ENCODE measurements around the gene MOV10L1. TPM values are rescaled to one million over a fixed set of nuclear protein-coding genes. Genes with fewer than 3 reads are reported as not detected.

MOV10L1 gene
- total and polyA plus RNA-seq, 5 donors from 2014 or later: not detected

GRCh38 chr22:50078246-50078645 lies 11.6 kb upstream of the MOV10L1 start:
- H3K9me3 Mint-ChIP-seq: no peaks in the 10 kb centered on the region
- Histone ChIP-seq H3K27me3 (ENCODE audit: control insufficient read depth, insufficient read depth, low read length) (no peaks in the 10 kb centered on the region), H3K36me3 (ENCODE audit: control insufficient read depth, insufficient read depth, low read length) (no peaks in the 10 kb centered on the region), H3K4me1 (ENCODE audit: control insufficient read depth, insufficient read depth, low read length, poor library complexity, severe bottlenecking) (no peaks in the 10 kb centered on the region), H3K27ac (ENCODE audit: insufficient read depth, low read length, poor library complexity, severe bottlenecking) (no peak overlapping the region), H3K9me3 (ENCODE audit: control insufficient read depth in 2 of 2, low read length in 2 of 2) (no peaks in the 10 kb centered on the region), H3K4me3 (ENCODE audit: low read depth, low read length) (no peak overlapping the region)
- H3K4me3 Mint-ChIP-seq: no peak overlapping the region
- ATAC-seq (ENCODE audit: low read depth in 2 of 2) (no peak), DNase-seq (no peak)
- peaks cover 13% of the 10 kb centered on the region for H3K27me3 Mint-ChIP-seq
- no peak overlapping the region for H3K27ac Mint-ChIP-seq
- no peaks in the 10 kb centered on the region for H3K36me3 Mint-ChIP-seq
- peaks cover 0 to 2% (median 0%) of the 10 kb centered on the region in 4 donors for H3K4me1 Mint-ChIP-seq

GRCh38 chr22:50078761-50079160 lies 11.0 kb upstream of the MOV10L1 start:
- H3K27ac Mint-ChIP-seq: no peak overlapping the region
- no peaks in the 10 kb centered on the region for H3K36me3 Mint-ChIP-seq
- no peak for ATAC-seq (ENCODE audit: low read depth in 2 of 2)
- no peaks in the 10 kb centered on the region for H3K4me1 ChIP-seq (ENCODE audit: control insufficient read depth, insufficient read depth, low read length, poor library complexity, severe bottlenecking)
- no peak overlapping the region for H3K4me3 ChIP-seq (ENCODE audit: low read depth, low read length)
- no peak for DNase-seq
- no peaks in the 10 kb centered on the region for H3K9me3 Mint-ChIP-seq
- H3K4me3 Mint-ChIP-seq: no peak overlapping the region
- no peaks in the 10 kb centered on the region for H3K36me3 ChIP-seq (ENCODE audit: control insufficient read depth, insufficient read depth, low read length)
- peaks cover 0 to 2% (median 0%) of the 10 kb centered on the region in 4 donors for H3K4me1 Mint-ChIP-seq
- H3K27me3 Mint-ChIP-seq: peaks cover 13% of the 10 kb centered on the region
- no peak overlapping the region for H3K27ac ChIP-seq (ENCODE audit: insufficient read depth, low read length, poor library complexity, severe bottlenecking)
- no peaks in the 10 kb centered on the region for H3K9me3 ChIP-seq (ENCODE audit: control insufficient read depth in 2 of 2, low read length in 2 of 2)
- no peaks in the 10 kb centered on the region for H3K27me3 ChIP-seq (ENCODE audit: control insufficient read depth, insufficient read depth, low read length)

- no peak for ATAC-seq (ENCODE audit: low read depth in 2 of 2)
These were observed 9.7 kb upstream of the MOV10L1 start for GRCh38 chr22:50080077-50080465.

GRCh38 chr22:50081426-50082196 lies 8.2 kb upstream of the MOV10L1 start:
- peaks cover 0 to 1% (median 0%) of the 10 kb centered on the region in 7 donors for H3K9me3 Mint-ChIP-seq
- peaks cover 24% of the 10 kb centered on the region for H3K27me3 Mint-ChIP-seq
- Histone ChIP-seq H3K27me3 (ENCODE audit: control insufficient read depth, insufficient read depth, low read length) (peaks cover 5% of the 10 kb centered on the region), H3K36me3 (ENCODE audit: control insufficient read depth, insufficient read depth, low read length) (no peaks in the 10 kb centered on the region), H3K4me1 (ENCODE audit: control insufficient read depth, insufficient read depth, low read length, poor library complexity, severe bottlenecking) (peaks cover 9% of the 10 kb centered on the region), H3K4me3 (ENCODE audit: low read depth, low read length) (no peak overlapping the region), H3K27ac (ENCODE audit: insufficient read depth, low read length, poor library complexity, severe bottlenecking) (no peak overlapping the region), H3K9me3 (ENCODE audit: control insufficient read depth in 2 of 2, low read length in 2 of 2) (peaks cover 2% of the 10 kb centered on the region in 2 experiments)
- no peak for ATAC-seq (ENCODE audit: low read depth in 2 of 2)
- no peak for DNase-seq
- peaks cover 0 to 5% (median under 1%) of the 10 kb centered on the region in 4 donors for H3K4me1 Mint-ChIP-seq
- no peak overlapping the region for H3K4me3 Mint-ChIP-seq
- H3K36me3 Mint-ChIP-seq: no peaks in the 10 kb centered on the region
- H3K27ac Mint-ChIP-seq: peak overlapping the region in 1 of 3 donors; percentile 87

More at GRCh38 chr22:50080077-50080465, 9.7 kb upstream of the MOV10L1 start:
- H3K27ac Mint-ChIP-seq: no peak overlapping the region
- H3K27me3 Mint-ChIP-seq: peaks cover 18% of the 10 kb centered on the region
- DNase-seq: no peak
- Histone ChIP-seq H3K4me1 (ENCODE audit: control insufficient read depth, insufficient read depth, low read length, poor library complexity, severe bottlenecking) (peaks cover 3% of the 10 kb centered on the region), H3K9me3 (ENCODE audit: control insufficient read depth in 2 of 2, low read length in 2 of 2) (no peaks in the 10 kb centered on the region), H3K27me3 (ENCODE audit: control insufficient read depth, insufficient read depth, low read length) (peaks cover 1% of the 10 kb centered on the region), H3K4me3 (ENCODE audit: low read depth, low read length) (no peak overlapping the region), H3K27ac (ENCODE audit: insufficient read depth, low read length, poor library complexity, severe bottlenecking) (no peak overlapping the region), H3K36me3 (ENCODE audit: control insufficient read depth, insufficient read depth, low read length) (no peaks in the 10 kb centered on the region)
- H3K4me3 Mint-ChIP-seq: no peak overlapping the region
- peaks cover 0 to 2% (median under 1%) of the 10 kb centered on the region in 4 donors for H3K4me1 Mint-ChIP-seq
- H3K36me3 Mint-ChIP-seq: no peaks in the 10 kb centered on the region
- H3K9me3 Mint-ChIP-seq: no peaks in the 10 kb centered on the region

GRCh38 chr22:50082197-50082715 lies 7.5 kb upstream of the MOV10L1 start:
- peaks cover 9% of the 10 kb centered on the region for H3K4me1 ChIP-seq (ENCODE audit: control insufficient read depth, insufficient read depth, low read length, poor library complexity, severe bottlenecking)
- Mint-ChIP-seq H3K27me3 (peaks cover 24% of the 10 kb centered on the region), H3K36me3 (peaks cover 3% of the 10 kb centered on the region), H3K4me1 (peaks cover 0 to 5% (median 3%) of the 10 kb centered on the region in 4 donors), H3K9me3 (peaks cover 0 to 8% (median 5%) of the 10 kb centered on the region in 7 donors), H3K4me3 (no peak overlapping the region), H3K27ac (no peak overlapping the region)
- no peak for DNase-seq
- H3K36me3 ChIP-seq (ENCODE audit: control insufficient read depth, insufficient read depth, low read length): no peaks in the 10 kb centered on the region
- peaks cover 2 to 8% of the 10 kb centered on the region in 2 experiments for H3K9me3 ChIP-seq (ENCODE audit: control insufficient read depth in 2 of 2, low read length in 2 of 2)
- H3K27ac ChIP-seq (ENCODE audit: insufficient read depth, low read length, poor library complexity, severe bottlenecking): no peak overlapping the region
- no peak overlapping the region for H3K4me3 ChIP-seq (ENCODE audit: low read depth, low read length)
- peaks cover 5% of the 10 kb centered on the region for H3K27me3 ChIP-seq (ENCODE audit: control insufficient read depth, insufficient read depth, low read length)
- ATAC-seq (ENCODE audit: low read depth in 2 of 2): no peak

- ATAC-seq (ENCODE audit: low read depth in 2 of 2): no peak
- Mint-ChIP-seq H3K36me3 (peaks cover 3% of the 10 kb centered on the region), H3K27me3 (peaks cover 24% of the 10 kb centered on the region), H3K4me3 (peak overlapping the region in 1 of 4 donors; percentile 28), H3K9me3 (peaks cover 0 to 9% (median 6%) of the 10 kb centered on the region in 7 donors), H3K27ac (no peak overlapping the region), H3K4me1 (peaks cover 0 to 5% (median 3%) of the 10 kb centered on the region in 4 donors)
- no peaks in the 10 kb centered on the region for H3K36me3 ChIP-seq (ENCODE audit: control insufficient read depth, insufficient read depth, low read length)
- H3K4me3 ChIP-seq (ENCODE audit: low read depth, low read length): no peak overlapping the region
- H3K27ac ChIP-seq (ENCODE audit: insufficient read depth, low read length, poor library complexity, severe bottlenecking): no peak overlapping the region
- peaks cover 5% of the 10 kb centered on the region for H3K27me3 ChIP-seq (ENCODE audit: control insufficient read depth, insufficient read depth, low read length)
- peaks cover 9% of the 10 kb centered on the region for H3K4me1 ChIP-seq (ENCODE audit: control insufficient read depth, insufficient read depth, low read length, poor library complexity, severe bottlenecking)
- DNase-seq: no peak
- H3K9me3 ChIP-seq (ENCODE audit: control insufficient read depth in 2 of 2, low read length in 2 of 2): peaks cover 2 to 11% of the 10 kb centered on the region in 2 experiments
These were observed 6.8 kb upstream of the MOV10L1 start for GRCh38 chr22:50082961-50083461.

- peaks cover 24% of the 10 kb centered on the region for H3K27me3 Mint-ChIP-seq
- ATAC-seq (ENCODE audit: low read depth in 2 of 2) (no peak), DNase-seq (no peak)
- no peak overlapping the region for H3K27ac Mint-ChIP-seq
- Histone ChIP-seq H3K36me3 (ENCODE audit: control insufficient read depth, insufficient read depth, low read length) (no peaks in the 10 kb centered on the region), H3K27me3 (ENCODE audit: control insufficient read depth, insufficient read depth, low read length) (peaks cover 5% of the 10 kb centered on the region), H3K4me1 (ENCODE audit: control insufficient read depth, insufficient read depth, low read length, poor library complexity, severe bottlenecking) (peaks cover 9% of the 10 kb centered on the region), H3K9me3 (ENCODE audit: control insufficient read depth in 2 of 2, low read length in 2 of 2) (peaks cover 2 to 11% of the 10 kb centered on the region in 2 experiments), H3K4me3 (ENCODE audit: low read depth, low read length) (no peak overlapping the region), H3K27ac (ENCODE audit: insufficient read depth, low read length, poor library complexity, severe bottlenecking) (no peak overlapping the region)
- H3K4me1 Mint-ChIP-seq: peaks cover 0 to 5% (median 3%) of the 10 kb centered on the region in 4 donors
- H3K36me3 Mint-ChIP-seq: peaks cover 3% of the 10 kb centered on the region
- peaks cover 0 to 9% (median 6%) of the 10 kb centered on the region in 7 donors for H3K9me3 Mint-ChIP-seq
- no peak overlapping the region for H3K4me3 Mint-ChIP-seq
These were observed 6.2 kb upstream of the MOV10L1 start for GRCh38 chr22:50083462-50084079.
